Neuronal stem cell (in vitro differentiated cells): ENCODE measurements around the gene KRTAP5-6.

Experiments used
- DNase-seq: peaks from one replicate; pipeline ENCODE4 v3.0.0-alpha.2; 2013; ENCODE audit warnings: low spot score
- H2AFZ ChIP-seq: one replicate; pipeline ENCODE4 v1.6.1; 2013; ENCODE audit warnings: mild to moderate bottlenecking, low read length, inconsistent platforms
- H2AK5ac ChIP-seq: 2 replicates; pipeline ENCODE4 v1.6.1; 2013; ENCODE audit warnings: low read depth, mild to moderate bottlenecking, inconsistent platforms, low read length, moderate library complexity, mixed read lengths
- H2BK120ac ChIP-seq: 2 replicates; pipeline ENCODE4 v1.6.1; 2013; ENCODE audit warnings: low read depth, mild to moderate bottlenecking, inconsistent platforms, low read length, moderate library complexity, mixed read lengths
- H2BK12ac ChIP-seq: one replicate; pipeline ENCODE4 v1.6.1; 2013; ENCODE audit warnings: low read length, inconsistent platforms
- H2BK15ac ChIP-seq: 2 replicates; pipeline ENCODE4 v1.6.1; 2013; ENCODE audit warnings: mild to moderate bottlenecking, low read length, inconsistent platforms, mixed read lengths
- H2BK5ac ChIP-seq: one replicate; pipeline ENCODE4 v1.6.1; 2013; ENCODE audit warnings: inconsistent platforms, mild to moderate bottlenecking, low read length, moderate library complexity
- H3K14ac ChIP-seq: one replicate; pipeline ENCODE4 v1.6.1; 2013; ENCODE audit warnings: low read length, inconsistent platforms
- H3K18ac ChIP-seq: 2 replicates; pipeline ENCODE4 v1.6.1; 2013; ENCODE audit warnings: low read length, inconsistent platforms
- H3K23ac ChIP-seq: 2 replicates; pipeline ENCODE4 v1.6.1; 2013; ENCODE audit warnings: low read depth, mild to moderate bottlenecking, mixed read lengths, low read length, inconsistent platforms; ENCODE audit not compliant: poor library complexity
- H3K27ac ChIP-seq: replicated peaks from 3 replicates; pipeline ENCODE4 v1.5.1; 2013; ENCODE audit warnings: low read length, inconsistent platforms
- H3K27me3 ChIP-seq, 3 experiments: 2 replicates each; pipeline ENCODE4 v1.6.1; 2013; ENCODE audit warnings: low read length in 3 of 3, mild to moderate bottlenecking in 2 of 3, inconsistent platforms in 1 of 3, low read depth in 1 of 3, mixed read lengths in 1 of 3, moderate library complexity in 1 of 3; ENCODE audit not compliant: control insufficient read depth in 3 of 3, insufficient read depth in 3 of 3
- H3K36me3 ChIP-seq, 2 donors: replicated peaks in 1 of 2; 2 replicates each; pipeline ENCODE4 v1.6.1; 2013; ENCODE audit warnings: low read length in 2 of 2; ENCODE audit not compliant: control insufficient read depth in 2 of 2, insufficient read depth in 2 of 2
- H3K4ac ChIP-seq: 2 replicates; pipeline ENCODE4 v1.6.1; 2013; ENCODE audit warnings: inconsistent platforms, mild to moderate bottlenecking, low read length, moderate library complexity
- H3K4me1 ChIP-seq, 2 donors: 1 replicate in 1 of 2; 2 replicates in 1 of 2; pipeline ENCODE4 v1.6.1; 2013; ENCODE audit warnings: low read length in 2 of 2, low read depth in 1 of 2; ENCODE audit not compliant: control insufficient read depth in 2 of 2, insufficient read depth in 1 of 2
- H3K4me2 ChIP-seq: one replicate; pipeline ENCODE4 v1.6.1; 2013; ENCODE audit warnings: mild to moderate bottlenecking, low read length, inconsistent platforms; ENCODE audit not compliant: insufficient read depth, poor library complexity, severe bottlenecking
- H3K4me3 ChIP-seq, 2 donors: 2 replicates each; pipeline ENCODE4 v1.5.1; 2013; ENCODE audit warnings: low read length in 2 of 2, mild to moderate bottlenecking in 2 of 2, inconsistent platforms in 1 of 2, moderate library complexity in 1 of 2
- H3K79me1 ChIP-seq: one replicate; pipeline ENCODE4 v1.6.1; 2013; ENCODE audit warnings: low read depth, mild to moderate bottlenecking, inconsistent platforms, low read length, moderate library complexity
- H3K9ac ChIP-seq: one replicate; pipeline ENCODE4 v1.6.1; 2013; ENCODE audit warnings: mild to moderate bottlenecking, low read depth, low read length, inconsistent platforms; ENCODE audit not compliant: poor library complexity
- H3K9me3 ChIP-seq, 2 donors: replicated peaks in 1 of 2; 2 replicates each; pipeline versions ENCODE3 to v1.6.1; 2013; ENCODE audit warnings: low read length in 2 of 2, mild to moderate bottlenecking in 2 of 2, inconsistent platforms in 1 of 2, low read depth in 1 of 2, mixed read lengths in 1 of 2, moderate library complexity in 1 of 2; ENCODE audit not compliant: control insufficient read depth in 2 of 2, insufficient read depth in 1 of 2
- H4K8ac ChIP-seq: one replicate; pipeline ENCODE4 v1.6.1; 2013; ENCODE audit warnings: low read depth, mild to moderate bottlenecking, inconsistent platforms, low read length, moderate library complexity
- H4K91ac ChIP-seq: one replicate; pipeline ENCODE4 v1.6.1; 2013; ENCODE audit warnings: low read length, low read depth, mild to moderate bottlenecking, inconsistent platforms; ENCODE audit not compliant: poor library complexity
- WGBS, 2 donors: extraction: QIAGEN DNeasy Blood & Tissue Kit; methylation state at CpG; one replicate each; pipeline ENCODE4 v1.1.7; 2013; ENCODE audit warnings: missing lambda C conversion rate in 2 of 2, mixed read lengths in 1 of 2; ENCODE audit not compliant: insufficient read length in 2 of 2, insufficient replicate concordance in 1 of 2; ENCODE audit errors: extremely low coverage in 2 of 2; 5-methylcytosine and 5-hydroxymethylcytosine counted together

Gene KRTAP5-6

DNA sequence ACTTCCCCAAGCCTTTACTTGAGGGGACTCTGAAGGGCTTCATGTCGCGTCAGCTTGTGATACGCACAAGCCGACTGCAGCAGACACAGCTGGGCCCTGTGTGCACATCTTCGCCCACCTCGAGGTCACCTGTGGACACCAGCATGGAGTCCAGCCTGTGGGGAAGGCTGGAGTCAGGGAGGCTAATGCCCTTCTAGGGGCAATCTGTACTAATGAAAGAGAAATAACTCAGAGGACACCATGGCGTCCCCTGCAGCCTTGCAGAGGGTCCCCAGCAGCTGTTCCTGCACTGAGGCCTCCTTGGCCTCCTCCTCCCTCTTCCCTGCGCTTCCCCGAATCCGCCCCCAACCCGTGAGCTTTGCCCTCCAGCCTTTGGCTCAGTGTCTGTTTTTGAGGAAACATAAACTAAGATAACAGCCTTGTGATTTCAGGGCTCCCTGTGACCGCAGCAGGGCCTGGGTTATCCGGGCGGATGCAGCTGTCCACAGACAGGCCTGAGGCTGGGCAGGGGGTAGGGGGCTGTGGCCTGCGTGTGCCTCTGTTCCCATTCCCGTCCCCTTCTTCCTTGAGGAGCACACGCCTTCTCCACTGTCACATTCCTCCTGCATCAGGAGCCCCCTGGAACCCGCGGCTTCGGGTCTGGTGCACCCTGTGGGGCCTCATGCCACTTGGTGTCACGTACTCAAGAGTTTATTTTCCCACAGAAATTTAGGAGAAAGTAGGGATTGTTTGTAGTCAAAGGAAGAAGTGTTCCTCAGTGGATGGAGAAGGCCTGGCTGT, 42.4 kb upstream of the KRTAP5-6 start:
- Histone ChIP-seq H3K14ac (no peak overlapping the region), H3K18ac (peak overlapping the region; percentile 81), H2BK5ac (peak overlapping the region; percentile 32), H3K4me3 (no peak overlapping the region), H2AK5ac (peak overlapping the region; percentile 66), H4K8ac (no peak overlapping the region), H3K9me3 (no peaks in the 10 kb centered on the region), H4K91ac (no peak overlapping the region), H3K4me2 (no peak overlapping the region), H3K4ac (peak overlapping the region; percentile 10), H3K4me1 (peaks cover 0 to 7% of the 10 kb centered on the region in 2 donors), H2BK12ac (no peak overlapping the region), H2AFZ (no peak overlapping the region), H3K79me1 (no peaks in the 10 kb centered on the region), H2BK120ac (peak overlapping the region; percentile 37), H3K36me3 (no peaks in the 10 kb centered on the region), H3K9ac (no peak overlapping the region), H3K23ac (no peak overlapping the region), H2BK15ac (peak overlapping the region; percentile 14), H3K27ac (no peak overlapping the region), H3K27me3 (peaks cover 0 to 59% (median 2%) of the 10 kb centered on the region in 3 experiments)
- DNase-seq: no peak
- no CpG with 5 or more reads among the region's 21 CpGs for WGBS, 2 donors

DNA sequence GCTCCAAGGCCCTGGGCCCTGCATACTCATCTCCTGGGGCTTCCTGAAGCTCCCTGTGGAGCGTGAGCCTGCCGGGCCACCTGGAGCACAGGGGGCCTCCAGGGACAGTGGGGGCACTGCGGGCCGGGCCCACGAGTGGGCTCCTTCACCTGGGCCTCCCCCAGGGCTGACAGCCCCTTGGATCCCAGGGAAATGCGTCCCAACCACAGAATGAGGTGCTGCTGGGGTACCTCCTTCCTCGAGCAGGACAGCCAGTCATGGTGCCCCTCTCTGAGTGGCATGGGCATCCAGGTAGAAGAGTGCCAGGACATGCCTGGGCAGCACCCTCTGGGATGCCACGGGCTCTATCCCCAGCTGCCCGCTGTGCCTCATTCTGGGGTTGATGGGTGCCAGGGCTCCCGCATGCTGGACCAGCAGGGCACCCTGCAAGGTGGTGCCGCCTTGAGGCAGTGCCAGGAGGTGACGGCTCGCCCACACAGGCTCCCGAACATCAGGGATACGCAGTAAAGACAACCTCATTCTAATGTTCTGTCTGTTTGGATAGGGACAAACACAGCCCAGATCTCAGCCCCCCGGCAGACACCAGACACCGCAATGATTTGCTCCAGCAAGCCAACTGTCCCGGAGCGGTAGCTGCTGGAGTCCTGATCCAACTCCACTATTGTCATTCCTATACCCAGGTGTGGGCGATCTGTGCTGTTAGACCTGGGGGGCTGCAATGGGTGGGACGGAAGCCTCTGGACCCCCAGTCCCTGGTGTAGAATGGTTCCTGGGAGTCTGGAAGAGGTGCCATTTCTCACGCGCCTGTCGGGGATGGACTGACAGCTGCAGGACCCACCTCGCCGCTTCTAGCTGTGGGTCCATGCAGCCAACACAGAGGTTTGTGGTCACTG, 41.6 kb upstream of the KRTAP5-6 start:
- WGBS, 2 donors: no CpG with 5 or more reads among the region's 26 CpGs
- H2AK5ac ChIP-seq: peak overlapping the region; percentile 76
- no peaks in the 10 kb centered on the region for H3K36me3 ChIP-seq
- H3K79me1 ChIP-seq: no peaks in the 10 kb centered on the region
- H3K27me3 ChIP-seq: peaks cover 0 to 68% (median 2%) of the 10 kb centered on the region in 3 experiments
- H3K9ac ChIP-seq: peak overlapping the region; percentile 24
- H3K14ac ChIP-seq: no peak overlapping the region
- H2AFZ ChIP-seq: no peak overlapping the region
- no peak overlapping the region for H3K27ac ChIP-seq
- H3K4me1 ChIP-seq: peaks cover 0 to 7% of the 10 kb centered on the region in 2 donors
- H2BK15ac ChIP-seq: no peak overlapping the region
- no peak for DNase-seq
- H3K23ac ChIP-seq: peak overlapping the region; percentile 62
- peak overlapping the region; percentile 63 for H2BK5ac ChIP-seq
- H3K4me2 ChIP-seq: no peak overlapping the region
- H4K8ac ChIP-seq: no peak overlapping the region
- H4K91ac ChIP-seq: no peak overlapping the region
- peak overlapping the region; percentile 10 for H3K4ac ChIP-seq
- no peaks in the 10 kb centered on the region for H3K9me3 ChIP-seq
- peak overlapping the region; percentile 87 for H2BK12ac ChIP-seq
- peak overlapping the region; percentile 37 for H2BK120ac ChIP-seq
- H3K18ac ChIP-seq: peak overlapping the region; percentile 81
- no peak overlapping the region for H3K4me3 ChIP-seq

DNA sequence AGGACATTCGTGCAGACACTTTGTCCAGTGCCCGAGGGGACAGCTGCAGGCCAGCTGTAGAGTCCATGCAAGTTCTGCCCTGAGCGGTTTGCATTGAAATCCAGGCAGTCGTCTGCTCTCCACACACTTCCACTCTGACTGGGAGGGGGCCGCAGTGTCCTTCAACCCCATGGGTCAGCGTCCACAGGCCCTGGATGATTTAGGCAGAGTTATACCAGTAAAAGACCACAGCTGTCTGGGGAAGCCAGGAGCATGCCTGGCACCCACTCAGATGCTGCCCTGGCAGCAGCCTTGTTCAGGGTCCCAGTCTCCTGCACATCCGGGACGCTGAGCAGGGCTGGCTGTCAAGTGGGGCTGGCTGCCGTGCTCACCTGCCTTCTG, 40.9 kb upstream of the KRTAP5-6 start:
- Histone ChIP-seq H3K79me1 (no peaks in the 10 kb centered on the region), H2BK12ac (no peak overlapping the region), H2AK5ac (peak overlapping the region; percentile 76), H3K18ac (peak overlapping the region; percentile 4), H2BK120ac (peak overlapping the region; percentile 26), H2BK15ac (no peak overlapping the region), H3K14ac (no peak overlapping the region), H2BK5ac (peak overlapping the region; percentile 63), H3K23ac (peak overlapping the region; percentile 18), H3K4me3 (no peak overlapping the region), H3K4ac (no peak overlapping the region), H2AFZ (no peak overlapping the region), H3K9me3 (no peaks in the 10 kb centered on the region), H3K4me2 (no peak overlapping the region), H3K36me3 (no peaks in the 10 kb centered on the region), H3K9ac (peak overlapping the region; percentile 24), H4K91ac (no peak overlapping the region), H3K4me1 (peaks cover 0 to 7% of the 10 kb centered on the region in 2 donors), H4K8ac (no peak overlapping the region), H3K27me3 (peaks cover 0 to 67% (median 0%) of the 10 kb centered on the region in 3 experiments), H3K27ac (no peak overlapping the region)
- DNase-seq: no peak
- no CpG with 5 or more reads among the region's 9 CpGs for WGBS, 2 donors

DNA sequence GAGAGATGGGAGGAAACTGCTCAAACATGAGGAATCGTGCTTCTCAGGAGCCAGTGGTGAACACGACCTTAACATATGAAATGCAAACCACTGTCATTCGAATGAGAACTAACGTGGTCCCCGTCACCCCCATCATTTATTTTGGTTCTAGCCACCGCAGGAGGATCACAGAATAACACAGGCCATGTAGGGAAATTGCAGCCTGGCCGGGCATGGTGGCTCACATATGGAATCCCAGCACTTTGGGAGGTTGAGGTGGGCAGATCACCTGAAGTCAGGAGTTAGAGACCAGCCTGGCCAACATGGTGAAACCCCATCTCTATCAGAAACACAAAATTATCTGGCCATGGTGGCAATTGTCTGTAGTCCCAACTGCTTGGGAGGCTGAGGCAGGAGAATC, 40.3 kb upstream of the KRTAP5-6 start:
- Histone ChIP-seq H2BK5ac (peak overlapping the region; percentile 63), H3K36me3 (no peaks in the 10 kb centered on the region), H3K4me2 (no peak overlapping the region), H3K9ac (no peak overlapping the region), H2BK12ac (no peak overlapping the region), H3K23ac (no peak overlapping the region), H3K14ac (no peak overlapping the region), H4K91ac (no peak overlapping the region), H3K27me3 (peaks cover 0 to 63% (median 0%) of the 10 kb centered on the region in 3 experiments), H3K4me1 (peaks cover 0 to 7% of the 10 kb centered on the region in 2 donors), H4K8ac (no peak overlapping the region), H2AK5ac (no peak overlapping the region), H3K79me1 (no peaks in the 10 kb centered on the region), H3K18ac (no peak overlapping the region), H3K9me3 (no peaks in the 10 kb centered on the region), H2BK120ac (no peak overlapping the region), H3K4me3 (no peak overlapping the region), H2AFZ (no peak overlapping the region), H3K4ac (no peak overlapping the region), H3K27ac (no peak overlapping the region), H2BK15ac (no peak overlapping the region)
- WGBS, 2 donors: no CpG with 5 or more reads among the region's 7 CpGs
- DNase-seq: no peak
